GM18873 (cell line): ENCODE results near the gene TRAF3IP1.
"Not testable (repeated sequence)": the region's sequence is repeated elsewhere in the genome, so short reads cannot be mapped to it uniquely, and the experiment has no call there.

Experiments used
- ATAC-seq: cut with Tn5 transposase; IDR thresholded peaks from one replicate; pipeline ENCODE4 v1.9.1; 2021; ENCODE audit warnings: mild to moderate bottlenecking, moderate library complexity, moderate number of reproducible peaks; ENCODE audit not compliant: unreplicated experiment, low FRiP score

TRAF3IP1 gene

GRCh38 chr2:238320246-238320647 is at the start of gene TRAF3IP1:
TRAF3IP1 (plus strand) TSS chr2:238320518; CDS start chr2:238320663, 145 bp downstream.
- ATAC-seq: peak; percentile 56

- no peak for ATAC-seq
Observed at GRCh38 chr2:238270606-238271005, 49.7 kb upstream of the TRAF3IP1 start.

GRCh38 chr2:238271061-238271554 is 49.2 kb upstream of the TRAF3IP1 start:
- no peak for ATAC-seq

GRCh38 chr2:238271686-238272085 is 48.6 kb upstream of the TRAF3IP1 start:
- not testable (repeated sequence) for ATAC-seq

GRCh38 chr2:238272156-238272555 is 48.2 kb upstream of the TRAF3IP1 start:
- no peak for ATAC-seq

- not testable (repeated sequence) for ATAC-seq
Observed at GRCh38 chr2:238273433-238273832, 46.9 kb upstream of the TRAF3IP1 start.

GRCh38 chr2:238274152-238274865 is 46.0 kb upstream of the TRAF3IP1 start:
- ATAC-seq: no peak

GRCh38 chr2:238277695-238278094 is 42.6 kb upstream of the TRAF3IP1 start:
- ATAC-seq: no peak

- ATAC-seq: no peak
Observed at GRCh38 chr2:238278626-238279323, 41.5 kb upstream of the TRAF3IP1 start.

- ATAC-seq: no peak
Observed at GRCh38 chr2:238279324-238279682, 41.0 kb upstream of the TRAF3IP1 start.

- no peak for ATAC-seq
Observed at GRCh38 chr2:238280083-238280825, 40.1 kb upstream of the TRAF3IP1 start.

- no peak for ATAC-seq
Observed at GRCh38 chr2:238281826-238282480, 38.4 kb upstream of the TRAF3IP1 start.

GRCh38 chr2:238282861-238283738 is 37.2 kb upstream of the TRAF3IP1 start:
- no peak for ATAC-seq

- no peak for ATAC-seq
Observed at GRCh38 chr2:238284802-238285515, 35.4 kb upstream of the TRAF3IP1 start.

- ATAC-seq: no peak
Observed at GRCh38 chr2:238285653-238286082, 34.6 kb upstream of the TRAF3IP1 start.

- ATAC-seq: no peak
Observed at GRCh38 chr2:238286095-238286494, 34.2 kb upstream of the TRAF3IP1 start.

- ATAC-seq: no peak
Observed at GRCh38 chr2:238286551-238286950, 33.8 kb upstream of the TRAF3IP1 start.

- ATAC-seq: no peak
Observed at GRCh38 chr2:238286987-238287736, 33.2 kb upstream of the TRAF3IP1 start.
